HG02763 (cell line): ENCODE results near the gene NBPF10.
"Not testable (repeated sequence)": the region's sequence is repeated elsewhere in the genome, so short reads cannot be mapped to it uniquely, and the experiment has no call there.

Source experiments
- ATAC-seq: cut with Tn5 transposase; IDR thresholded peaks from one replicate; pipeline ENCODE4 v1.9.1; 2021; ENCODE audit warnings: mild to moderate bottlenecking, moderate library complexity; ENCODE audit not compliant: unreplicated experiment

The NBPF10 gene, protein sequence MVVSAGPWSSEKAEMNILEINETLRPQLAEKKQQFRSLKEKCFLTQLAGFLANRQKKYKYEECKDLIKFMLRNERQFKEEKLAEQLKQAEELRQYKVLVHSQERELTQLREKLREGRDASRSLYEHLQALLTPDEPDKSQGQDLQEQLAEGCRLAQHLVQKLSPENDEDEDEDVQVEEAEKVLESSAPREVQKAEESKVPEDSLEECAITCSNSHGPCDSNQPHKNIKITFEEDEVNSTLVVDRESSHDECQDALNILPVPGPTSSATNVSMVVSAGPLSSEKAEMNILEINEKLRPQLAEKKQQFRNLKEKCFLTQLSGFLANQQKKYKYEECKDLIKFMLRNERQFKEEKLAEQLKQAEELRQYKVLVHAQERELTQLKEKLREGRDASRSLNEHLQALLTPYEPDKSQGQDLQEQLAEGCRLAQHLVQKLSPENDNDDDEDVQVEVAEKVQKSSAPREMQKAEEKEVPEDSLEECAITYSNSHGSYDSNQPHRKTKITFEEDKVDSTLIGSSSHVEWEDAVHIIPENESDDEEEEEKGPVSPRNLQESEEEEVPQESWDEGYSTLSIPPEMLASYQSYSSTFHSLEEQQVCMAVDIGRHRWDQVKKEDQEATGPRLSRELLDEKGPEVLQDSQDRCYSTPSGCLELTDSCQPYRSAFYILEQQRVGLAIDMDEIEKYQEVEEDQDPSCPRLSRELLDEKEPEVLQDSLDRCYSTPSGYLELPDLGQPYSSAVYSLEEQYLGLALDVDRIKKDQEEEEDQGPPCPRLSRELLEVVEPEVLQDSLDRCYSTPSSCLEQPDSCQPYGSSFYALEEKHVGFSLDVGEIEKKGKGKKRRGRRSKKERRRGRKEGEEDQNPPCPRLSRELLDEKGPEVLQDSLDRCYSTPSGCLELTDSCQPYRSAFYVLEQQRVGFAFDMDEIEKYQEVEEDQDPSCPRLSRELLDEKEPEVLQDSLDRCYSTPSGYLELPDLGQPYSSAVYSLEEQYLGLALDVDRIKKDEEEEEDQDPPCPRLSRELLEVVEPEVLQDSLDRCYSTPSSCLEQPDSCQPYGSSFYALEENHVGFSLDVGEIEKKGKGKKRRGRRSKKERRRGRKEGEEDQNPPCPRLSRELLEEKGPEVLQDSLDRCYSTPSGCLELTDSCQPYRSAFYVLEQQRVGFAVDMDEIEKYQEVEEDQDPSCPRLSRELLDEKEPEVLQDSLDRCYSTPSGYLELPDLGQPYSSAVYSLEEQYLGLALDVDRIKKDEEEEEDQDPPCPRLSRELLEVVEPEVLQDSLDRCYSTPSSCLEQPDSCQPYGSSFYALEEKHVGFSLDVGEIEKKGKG (N-terminal part only)

GRCh38 chr1:146144465-146144864 lies at the start of gene NBPF10:
Gene NBPF10 (minus strand): TSS chr1:146144804. CDS start chr1:146144769, 35 bp downstream.
- not testable (repeated sequence) for ATAC-seq

GRCh38 chr1:146174531-146174930 lies 29.9 kb upstream of the NBPF10 start:
- ATAC-seq: not testable (repeated sequence)

DNA sequence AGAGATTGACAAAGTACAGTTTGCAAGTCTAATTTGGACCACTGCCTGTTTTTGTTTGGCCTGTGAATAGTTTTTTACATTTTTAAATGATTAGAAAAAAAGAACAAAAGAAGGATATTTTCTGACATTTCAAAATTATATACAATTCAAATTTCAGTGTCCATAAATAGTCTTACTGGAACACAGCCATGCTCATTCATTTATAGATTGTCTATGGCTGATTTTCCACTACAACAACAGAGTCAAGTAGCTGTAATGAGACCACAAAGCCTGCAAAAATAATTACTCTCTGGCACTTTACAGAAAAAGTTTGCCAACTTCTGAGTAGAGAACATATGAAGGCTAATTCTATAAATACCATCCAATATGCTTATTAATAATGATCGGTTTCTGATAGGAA lies 23.1 kb upstream of the NBPF10 start:
- ATAC-seq: not testable (repeated sequence)

- ATAC-seq: not testable (repeated sequence)
Measured at GRCh38 chr1:146167273-146167672, 22.7 kb upstream of the NBPF10 start.
